HG02852 (cell line): ENCODE results near the gene ABLIM1.
"Not testable (repeated sequence)": the region's sequence is repeated elsewhere in the genome, so short reads cannot be mapped to it uniquely, and the experiment has no call there.

Experiments used
- ATAC-seq: cut with Tn5 transposase; IDR thresholded peaks from one replicate; pipeline ENCODE4 v1.9.1; 2021; ENCODE audit warnings: mild to moderate bottlenecking, moderate library complexity; ENCODE audit not compliant: unreplicated experiment

Gene ABLIM1

GRCh38 chr10:114658175-114658574 lies at the start of gene ABLIM1:
TSS of gene ABLIM1 (minus strand) at chr10:114658275. CDS start at chr10:114658200, 75 bp downstream.
- ATAC-seq: no peak

GRCh38 chr10:114706458-114707055 lies 48.5 kb upstream of the ABLIM1 start:
- no peak for ATAC-seq

- no peak for ATAC-seq
These were observed 46.6 kb upstream of the ABLIM1 start for GRCh38 chr10:114704679-114705078.

- ATAC-seq: no peak
These were observed 45.5 kb upstream of the ABLIM1 start for GRCh38 chr10:114703377-114704107.

DNA sequence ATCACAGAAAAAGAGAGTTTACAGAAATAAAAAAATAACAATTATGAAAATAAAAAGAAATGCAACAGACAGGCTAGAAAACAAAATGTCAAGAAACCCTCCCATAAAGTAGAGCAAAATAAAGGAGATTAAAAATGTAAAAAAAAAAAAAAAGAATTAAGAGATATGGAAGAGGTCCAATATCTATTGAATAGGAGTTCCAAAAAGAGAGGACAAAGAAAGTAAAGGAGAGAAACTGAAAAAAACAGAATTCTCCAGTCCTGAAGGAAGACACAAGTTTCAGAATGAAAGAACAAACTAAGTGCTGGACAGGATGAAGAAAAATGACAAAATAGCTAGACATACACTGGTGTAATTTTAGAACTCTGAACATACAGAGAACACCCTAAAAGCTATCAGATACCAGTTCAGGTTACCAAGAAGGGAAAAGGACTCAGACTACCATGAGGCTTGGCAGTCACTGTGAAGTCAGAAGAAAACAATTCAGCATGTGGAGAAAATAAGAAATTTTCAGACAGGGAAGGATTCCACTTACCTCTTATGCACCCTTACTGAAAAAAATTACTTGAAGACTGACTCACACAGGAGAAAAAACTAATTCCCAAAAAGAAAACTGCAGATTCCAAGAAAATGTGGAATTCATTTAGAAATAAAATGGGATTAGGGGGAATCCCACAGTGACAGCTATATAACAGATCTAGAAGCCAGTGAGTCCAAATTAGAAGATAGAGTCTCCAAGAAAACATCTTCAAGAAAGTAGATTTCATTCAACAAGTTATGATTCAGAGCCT lies 40.4 kb upstream of the ABLIM1 start:
- ATAC-seq: no peak

DNA sequence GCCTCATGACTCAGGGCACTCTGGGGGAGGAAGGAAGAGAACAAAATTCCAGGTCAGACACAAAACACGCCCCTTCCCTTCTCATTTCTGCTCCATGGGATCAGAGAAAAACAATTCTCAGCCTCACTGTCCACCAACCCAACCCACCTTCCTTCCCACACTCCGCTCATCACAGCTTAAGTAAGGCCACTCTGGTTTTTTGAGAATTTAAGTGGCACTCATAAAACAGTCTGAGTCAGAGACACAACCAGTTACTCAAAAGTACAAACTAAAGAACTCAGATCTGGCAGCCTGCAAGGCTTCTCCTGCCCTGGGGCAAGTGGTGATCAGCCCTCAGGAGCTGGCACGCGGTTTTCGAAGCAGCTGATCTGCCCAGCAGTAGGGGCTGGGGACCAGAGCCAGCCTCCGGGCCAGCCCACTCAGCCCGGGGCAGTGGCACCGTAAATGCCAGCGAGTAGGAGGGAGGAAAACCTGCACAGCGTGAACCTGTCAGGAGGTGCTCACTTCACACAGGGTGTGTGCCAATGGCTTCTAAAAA lies 39.1 kb upstream of the ABLIM1 start:
- ATAC-seq: no peak

DNA sequence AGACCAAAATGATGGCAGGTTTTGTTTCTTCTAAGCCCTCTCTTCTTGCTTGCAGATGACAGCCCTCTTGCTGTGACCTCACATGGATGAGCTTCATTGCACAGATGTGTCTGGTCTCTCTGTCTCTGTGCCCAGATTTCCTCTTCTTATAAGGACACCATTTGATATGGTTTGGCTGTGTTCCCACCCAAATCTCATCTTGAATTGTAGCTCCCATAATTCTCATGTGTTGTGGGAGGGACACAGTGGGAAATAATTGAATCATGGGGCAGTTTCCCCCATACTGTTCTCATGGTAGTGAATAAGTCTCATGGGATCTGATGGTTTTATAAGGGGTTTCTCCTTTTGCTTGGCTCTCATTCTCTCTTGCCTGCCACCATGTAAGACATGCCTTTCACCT lies 38.2 kb upstream of the ABLIM1 start:
- ATAC-seq: not testable (repeated sequence)

DNA sequence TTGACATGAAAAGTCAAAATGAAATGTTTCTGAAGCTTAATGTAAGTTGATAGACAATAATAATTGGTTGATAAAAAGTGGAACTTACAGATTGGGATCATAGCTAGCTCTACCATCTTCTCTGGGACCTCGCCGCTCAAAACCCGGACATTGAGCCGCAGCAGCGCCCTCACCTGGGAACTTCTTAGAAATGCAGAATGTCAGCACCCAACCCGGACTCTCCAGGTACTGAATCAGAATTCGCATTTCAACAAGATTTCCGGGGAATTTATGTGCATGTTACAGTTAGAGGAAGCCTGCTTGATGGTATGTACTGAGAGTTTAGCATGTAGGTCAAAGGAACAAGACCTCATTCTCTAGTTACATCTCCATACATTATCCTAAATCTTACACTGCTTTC lies 36.7 kb upstream of the ABLIM1 start:
- ATAC-seq: no peak

GRCh38 chr10:114694062-114694461 lies 36.0 kb upstream of the ABLIM1 start:
- ATAC-seq: no peak

DNA sequence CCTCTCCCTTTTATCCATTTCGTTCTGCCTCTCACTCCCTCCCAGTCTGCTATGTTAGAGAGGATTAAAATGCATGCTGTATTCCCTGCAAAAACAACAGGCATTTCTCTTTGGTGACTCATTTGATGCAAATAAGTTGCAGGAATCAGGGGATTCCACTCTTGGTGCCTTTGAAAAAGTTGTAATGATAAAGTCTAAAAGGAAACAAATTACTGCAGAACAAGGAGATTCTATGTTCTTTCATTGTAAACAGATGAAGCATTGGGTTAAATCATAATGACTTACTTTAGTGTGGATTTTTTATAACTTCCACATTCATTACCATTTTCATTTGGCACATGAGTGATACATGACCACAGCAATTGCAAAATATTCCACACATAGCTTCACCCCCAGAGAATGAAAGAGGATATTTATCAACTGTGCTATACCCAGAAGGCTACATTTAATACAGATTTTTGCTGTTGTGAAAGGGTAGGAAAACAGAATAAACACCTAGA lies 33.4 kb upstream of the ABLIM1 start:
- ATAC-seq: no peak

DNA sequence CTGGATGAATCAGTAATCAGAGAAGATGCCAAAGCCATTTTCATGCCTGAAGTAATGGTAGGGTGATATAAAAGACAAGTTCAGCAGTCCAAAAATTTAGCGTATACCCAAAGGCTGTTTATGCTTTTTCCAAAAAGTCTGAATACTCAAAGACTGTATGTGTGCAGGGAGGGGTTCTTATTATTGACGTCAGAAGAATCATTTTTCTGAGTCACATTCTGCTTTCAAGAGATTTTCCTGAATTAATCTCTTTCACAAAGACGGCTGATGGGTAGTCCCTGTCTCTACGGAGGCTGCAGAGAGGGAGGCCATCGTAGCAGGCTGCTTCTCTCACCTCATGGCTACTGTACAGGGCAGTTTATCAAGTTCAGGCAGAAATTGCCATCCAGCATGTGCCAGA lies 30.7 kb upstream of the ABLIM1 start:
- no peak for ATAC-seq

- no peak for ATAC-seq
These were observed 29.4 kb upstream of the ABLIM1 start for GRCh38 chr10:114687459-114687858.

DNA sequence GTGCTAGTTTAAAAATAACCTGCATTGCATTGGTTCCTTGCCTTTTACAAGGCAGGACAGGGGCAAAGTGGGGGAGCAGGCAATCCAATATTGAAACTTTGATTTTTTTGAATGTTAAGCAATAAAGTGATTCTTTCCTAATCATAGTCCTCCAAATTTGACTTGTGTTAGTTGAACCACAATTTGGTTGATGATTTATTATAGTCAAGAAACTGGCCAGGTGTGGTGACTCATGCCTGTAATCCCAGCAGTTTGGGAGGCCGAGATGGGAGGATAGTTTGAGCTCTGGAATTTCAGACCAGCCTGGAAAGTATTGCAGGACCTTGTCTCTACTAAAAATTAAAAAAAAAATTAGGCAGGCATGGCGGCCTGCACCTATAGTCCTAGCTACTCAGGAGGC lies 27.9 kb upstream of the ABLIM1 start:
- no peak for ATAC-seq

DNA sequence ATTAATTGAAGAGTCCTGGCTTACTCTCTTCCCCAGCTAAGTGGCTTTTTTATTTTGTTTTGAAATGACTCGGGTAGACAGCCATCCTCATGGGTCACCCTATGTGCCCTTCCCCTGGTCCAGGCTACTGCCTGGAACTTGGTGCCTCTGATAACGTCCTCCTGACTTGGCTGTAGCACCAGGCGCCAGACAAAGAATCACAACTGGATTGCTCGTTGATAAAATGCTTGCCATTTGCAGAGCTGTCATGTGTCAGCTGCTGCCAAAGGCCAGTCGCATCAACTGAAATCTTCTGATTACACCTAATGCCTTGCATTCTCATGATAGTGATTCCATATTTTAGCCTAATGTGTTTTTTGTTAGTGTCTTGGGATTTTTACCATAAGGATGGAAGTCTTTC lies 27.4 kb upstream of the ABLIM1 start:
- no peak for ATAC-seq

- no peak for ATAC-seq
These were observed 26.7 kb upstream of the ABLIM1 start for GRCh38 chr10:114684822-114685209.

GRCh38 chr10:114684084-114684821 lies 26.2 kb upstream of the ABLIM1 start:
- no peak for ATAC-seq

- ATAC-seq: no peak
These were observed 25.5 kb upstream of the ABLIM1 start for GRCh38 chr10:114683593-114683992.

- ATAC-seq: no peak
These were observed 25.1 kb upstream of the ABLIM1 start for GRCh38 chr10:114683162-114683561.

GRCh38 chr10:114682532-114682931 lies 24.5 kb upstream of the ABLIM1 start:
- ATAC-seq: no peak

DNA sequence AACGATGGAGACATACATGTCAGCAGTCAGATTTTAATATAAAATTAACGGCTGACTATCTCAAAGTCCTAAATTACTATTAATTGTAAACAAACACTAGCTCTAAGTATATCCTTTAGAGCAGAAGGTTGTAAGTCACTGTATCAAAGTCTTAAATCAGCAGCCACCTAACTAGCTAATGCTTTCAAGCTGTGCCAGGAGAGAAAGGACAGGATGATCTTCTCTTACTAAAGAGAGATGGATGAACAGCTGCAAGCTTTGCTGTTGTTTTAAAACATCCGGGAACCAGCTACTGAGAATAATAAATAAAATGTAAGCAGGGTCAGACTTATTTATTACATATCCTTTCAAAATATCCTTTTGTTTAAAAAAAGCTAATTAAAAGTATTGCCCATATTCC lies 24.0 kb upstream of the ABLIM1 start:
- ATAC-seq: no peak

GRCh38 chr10:114681542-114681941 lies 23.5 kb upstream of the ABLIM1 start:
- ATAC-seq: no peak
